HL-60/S4 (cell line): Measurements from ENCODE around the gene ARHGAP45.
"Not testable (repeated sequence)": the region's sequence is repeated elsewhere in the genome, so short reads cannot be mapped to it uniquely, and the experiment has no call there.

Source experiments
- in situ Hi-C: fragments of 300-500 bp; cut with MboI; formaldehyde crosslinking; loops from 2 replicates; pipeline ENCODE4 v1.14.3; 2022; ENCODE audit warnings: low sequenced_read_pairs

ARHGAP45 gene

GRCh38 chr19:1066748-1067340, at the start of gene ARHGAP45:
Gene ARHGAP45, plus strand, starts transcription at chr19:1067167. Its CDS starts 239 bp downstream, at chr19:1067406.
- in situ Hi-C loops: no loop called here

- in situ Hi-C loops: no loop called here
These were observed 49.1 kb upstream of the ARHGAP45 start for GRCh38 chr19:1017906-1018305.

GRCh38 chr19:1018393-1018792, 48.6 kb upstream of the ARHGAP45 start:
- in situ Hi-C loops: no loop called here

GRCh38 chr19:1018932-1019615, 47.9 kb upstream of the ARHGAP45 start:
- in situ Hi-C loops: no loop called here

GRCh38 chr19:1019616-1019961, 47.4 kb upstream of the ARHGAP45 start:
- in situ Hi-C loops: no loop called here

GRCh38 chr19:1019980-1020867, 46.7 kb upstream of the ARHGAP45 start:
- in situ Hi-C loops: no loop called here

- in situ Hi-C loops: no loop called here
These were observed 46.0 kb upstream of the ARHGAP45 start, which contains the start of gene TMEM259 for GRCh38 chr19:1020868-1021425. Gene TMEM259, minus strand, starts transcription at chr19:1021123. Its CDS starts 127 bp downstream, at chr19:1020996.

GRCh38 chr19:1023883-1024188, 43.1 kb upstream of the ARHGAP45 start:
- in situ Hi-C loops: not testable (repeated sequence)

- in situ Hi-C loops: not testable (repeated sequence)
These were observed 41.9 kb upstream of the ARHGAP45 start for GRCh38 chr19:1025080-1025479.

GRCh38 chr19:1025960-1026782, 40.8 kb upstream of the ARHGAP45 start, which contains the start of gene CNN2:
Gene CNN2, plus strand, starts transcription at chr19:1026608. Its CDS starts 54 bp downstream, at chr19:1026662.
- in situ Hi-C loops: no loop called here

GRCh38 chr19:1026783-1027649, 40.0 kb upstream of the ARHGAP45 start:
- in situ Hi-C loops: no loop called here

- in situ Hi-C loops: no loop called here
These were observed 39.3 kb upstream of the ARHGAP45 start for GRCh38 chr19:1027650-1028061.

- in situ Hi-C loops: no loop called here
These were observed 38.7 kb upstream of the ARHGAP45 start for GRCh38 chr19:1028062-1028926.

GRCh38 chr19:1032264-1032867, 34.6 kb upstream of the ARHGAP45 start:
- in situ Hi-C loops: no loop called here

- in situ Hi-C loops: no loop called here
These were observed 30.9 kb upstream of the ARHGAP45 start for GRCh38 chr19:1035998-1036621.

- in situ Hi-C loops: no loop called here
These were observed 29.3 kb upstream of the ARHGAP45 start for GRCh38 chr19:1037621-1038064.

- in situ Hi-C loops: no loop called here
These were observed 27.9 kb upstream of the ARHGAP45 start for GRCh38 chr19:1038978-1039645.
